ENCODE results near the gene RABGAP1L. TPM values are rescaled to one million over a fixed set of nuclear protein-coding genes. Genes with fewer than 3 reads are reported as not detected.

RABGAP1L gene
- total and polyA plus RNA-seq, 2 of the 8 experiments (the other 6 are each of a cell fraction or from before 2014, with no cell fraction given): 33.3 to 156 TPM

- no peak for TF ChIP-seq CHD7 (IDR thresholded peaks at IDR 0.05; ENCODE audit: insufficient replicate concordance, low read length)
- TF ChIP-seq NRF1 (IDR thresholded peaks at IDR 0.05; ENCODE audit: low read depth, low read length): no peak
- no peak for TF ChIP-seq EGR1 (IDR thresholded peaks at IDR 0.05; ENCODE audit: borderline replicate concordance, low read depth, low read length)
- no peak for TF ChIP-seq KDM5A (IDR thresholded peaks at IDR 0.05; ENCODE audit: low read length)
- no peak for TF ChIP-seq CBX5 (IDR thresholded peaks at IDR 0.05; ENCODE audit: low read depth, low read length)
- TF ChIP-seq ATF2 (IDR thresholded peaks at IDR 0.05; ENCODE audit: low read length): no peak
- TF ChIP-seq E2F6 (IDR thresholded peaks at IDR 0.05): no peak
These were observed 717.9 kb downstream of the RABGAP1L start (continued) for GRCh38 chr1:174877208-174877673.

All from H1 (cell line).